Measurements from ENCODE around the gene TM7SF3. TPM values are rescaled to one million over a fixed set of nuclear protein-coding genes. Genes with fewer than 3 reads are reported as not detected.

Gene TM7SF3
- total and polyA plus RNA-seq, 2 donors (not counting 3 experiments of a cell fraction or from before 2014, with no cell fraction given), result 54.8 to 70.7 TPM

DNA sequence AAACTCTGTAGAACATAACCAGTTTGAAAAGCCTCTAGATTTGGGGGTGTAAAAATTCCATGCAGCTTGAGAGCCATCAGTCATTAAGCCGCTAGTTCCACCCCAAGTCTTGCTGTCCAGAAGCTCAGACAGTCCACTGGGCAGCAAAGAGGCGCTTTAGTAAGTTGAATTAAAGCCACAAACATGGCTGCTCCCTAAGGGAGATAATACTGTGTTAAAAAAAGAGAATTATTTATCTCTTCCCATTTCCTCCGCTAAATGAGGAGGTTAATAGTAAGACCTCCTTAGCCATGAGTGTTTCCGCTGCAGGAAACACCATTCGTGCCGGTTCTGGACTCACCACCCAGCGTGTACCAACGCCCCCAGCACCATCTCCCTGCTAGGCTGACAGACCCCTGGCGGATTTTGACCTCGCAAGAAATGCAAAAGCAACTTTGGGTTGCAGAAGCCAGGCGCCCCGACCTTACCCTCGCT, 536 bp downstream of the TM7SF3 start:
- FAIRE-seq, result peak; percentile 50
- TF ChIP-seq, protein P1, sequence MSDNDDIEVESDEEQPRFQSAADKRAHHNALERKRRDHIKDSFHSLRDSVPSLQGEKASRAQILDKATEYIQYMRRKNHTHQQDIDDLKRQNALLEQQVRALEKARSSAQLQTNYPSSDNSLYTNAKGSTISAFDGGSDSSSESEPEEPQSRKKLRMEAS (IDR thresholded peaks at IDR 0.05; ENCODE audit: insufficient read depth, insufficient read length), result no peak
- TF ChIP-seq POLR2A (IDR thresholded peaks at IDR 0.05; ENCODE audit: low read depth, low read length) (no peak), POLR2AphosphoS5 (IDR thresholded peaks at IDR 0.05; ENCODE audit: insufficient read depth, low read depth, low read length) (no peak), EZH2 (IDR thresholded peaks at IDR 0.05; ENCODE audit: borderline replicate concordance, low read depth, low read length, severe bottlenecking) (no peak), MYC (IDR thresholded peaks at IDR 0.05; ENCODE audit: low read depth, low read length) (no peak), GATA2 (IDR thresholded peaks at IDR 0.05; ENCODE audit: insufficient read depth, insufficient read length, low read depth, low read length) (no peak), FOS (IDR thresholded peaks at IDR 0.05; ENCODE audit: borderline replicate concordance, insufficient read depth, low read length) (no peak), JUN (IDR thresholded peaks at IDR 0.05; ENCODE audit: borderline replicate concordance, insufficient read depth, insufficient read length, low read depth) (no peak), CTCF (IDR thresholded peaks at IDR 0.05; ENCODE audit: extremely low read depth in 1 of 2, insufficient read depth in 1 of 2, low read depth in 1 of 2, low read length in 2 of 2) (no peak)

More for the DNA sequence above, 536 bp downstream of the TM7SF3 start:
- dilution Hi-C loops (cut with MboI; ENCODE audit: extremely low pct_ligation_motif_present, low sequenced_read_pairs) (no loop called here), intact Hi-C loops (cut with micrococcal nuclease) (loop anchor here (1.0 to 10.0 kb wide), 6 partner anchors 75 to 689 kb away; partner anchors contain the start of gene FGFR1OP2)
- H3K4me3 ChIP-seq (replicated peaks in 1 of 3; ENCODE audit: insufficient read depth in 1 of 3, low read depth in 1 of 3, low read length in 3 of 3), result peak overlapping the region; percentile 48 to 89 (median 65)
- no peaks in the 10 kb centered on the region for H4K20me1 ChIP-seq (replicated peaks; ENCODE audit: control insufficient read depth, extremely low read depth, insufficient read depth, low read length)
- no peaks in the 10 kb centered on the region for H3K9me3 ChIP-seq (replicated peaks; ENCODE audit: control insufficient read depth, insufficient read depth, low read length)
- H3K27ac ChIP-seq (ENCODE audit: insufficient read depth, low read depth, low read length), result peak overlapping the region; percentile 2
- H3K4me1 ChIP-seq (ENCODE audit: control insufficient read depth, extremely low read depth, insufficient read depth, low read length), result peaks cover 11% of the 10 kb centered on the region
- no TSS peak for BruUV-seq (replicated peaks)
- no peaks in the 10 kb centered on the region for H3K9me1 ChIP-seq (replicated peaks; ENCODE audit: control insufficient read depth, extremely low read depth, insufficient read depth, low read length)
- H3K4me2 ChIP-seq (ENCODE audit: insufficient read depth, low read length), result peak overlapping the region; percentile 80
- ChIA-PET POLR2A (interaction anchor here (0.7 kb wide), 1 partner anchor 244 kb away, joined by 5 read pairs; no protein-coding TSS in a partner anchor), CTCF (interaction anchor here (0.6 to 4.8 kb wide), 16 partner anchors 10 to 318 kb away, joined by 3 to 268 read pairs (median 4); partner anchors contain the start of gene ITPR2)
- H3K27me3 ChIP-seq (ENCODE audit: control insufficient read depth in 2 of 2, insufficient read depth in 2 of 2, low read length in 2 of 2), result no peaks in the 10 kb centered on the region
- peak overlapping the region; percentile 82 for H2AFZ ChIP-seq (ENCODE audit: low read depth, low read length)
- peak overlapping the region; percentile 85 for H3K9ac ChIP-seq (replicated peaks; ENCODE audit: extremely low read depth, insufficient read depth, low read length)
- peak; percentile 55 for DNase-seq (ENCODE audit: low read depth, low spot score)
- peaks cover 0 to 3% of the 10 kb centered on the region in 2 experiments for H3K36me3 ChIP-seq (ENCODE audit: control insufficient read depth in 2 of 2, extremely low read depth in 1 of 2, insufficient read depth in 2 of 2, low read length in 2 of 2)
- H3K79me2 ChIP-seq (ENCODE audit: control insufficient read depth, insufficient read depth, low read length), result peaks cover 15% of the 10 kb centered on the region

All from endothelial cell of umbilical vein (primary cell).